Chondrocyte (in vitro differentiated cells): Measurements from ENCODE around the gene CSTA. TPM values are rescaled to one million over a fixed set of nuclear protein-coding genes. Genes with fewer than 3 reads are reported as not detected.
A peak's percentile ranks its signal among the peaks of the same experiment; 100 is the strongest.

ENCODE experiments used
- DNase-seq: peaks from one replicate; pipeline ENCODE4 v3.0.0; 2021; ENCODE audit warnings: mixed read lengths, low spot score
- H3K27ac Mint-ChIP-seq: one replicate; pipeline ENCODE4 v1.8.0; 2021; ENCODE audit warnings: mild to moderate bottlenecking, moderate library complexity, mixed read lengths; ENCODE audit not compliant: unreplicated experiment
- H3K27me3 Mint-ChIP-seq: 2 replicates; pipeline ENCODE4 v1.8.0; 2021; ENCODE audit warnings: low read depth, mixed read lengths
- H3K36me3 Mint-ChIP-seq: 2 replicates; pipeline ENCODE4 v1.8.0; 2021; ENCODE audit warnings: low read depth, mixed read lengths
- H3K4me1 Mint-ChIP-seq: 2 replicates; pipeline ENCODE4 v1.8.0; 2021; ENCODE audit warnings: low read depth, mild to moderate bottlenecking, mixed read lengths
- H3K4me3 Mint-ChIP-seq: one replicate; pipeline ENCODE4 v1.8.0; 2021; ENCODE audit warnings: mild to moderate bottlenecking, moderate library complexity, mixed read lengths; ENCODE audit not compliant: unreplicated experiment
- H3K9me3 Mint-ChIP-seq: 2 replicates; pipeline ENCODE4 v1.8.0; 2021; ENCODE audit warnings: low read depth, mixed read lengths
- CTCF ChIP-seq: fragments of 200-600 bp; sonication (generic); IDR thresholded peaks from 2 replicates; pipeline ENCODE4 v1.5.0; 2021; ENCODE audit warnings: antibody characterized with exemption, mild to moderate bottlenecking, moderate library complexity
- total RNA-seq: library from RNA; stranded (reverse); gene quantifications from 3 replicates; pipeline ENCODE4 v1.2.1, GENCODE V29; 2021

Gene CSTA
- total RNA-seq, 1 donor from 2014 or later = not detected

DNA sequence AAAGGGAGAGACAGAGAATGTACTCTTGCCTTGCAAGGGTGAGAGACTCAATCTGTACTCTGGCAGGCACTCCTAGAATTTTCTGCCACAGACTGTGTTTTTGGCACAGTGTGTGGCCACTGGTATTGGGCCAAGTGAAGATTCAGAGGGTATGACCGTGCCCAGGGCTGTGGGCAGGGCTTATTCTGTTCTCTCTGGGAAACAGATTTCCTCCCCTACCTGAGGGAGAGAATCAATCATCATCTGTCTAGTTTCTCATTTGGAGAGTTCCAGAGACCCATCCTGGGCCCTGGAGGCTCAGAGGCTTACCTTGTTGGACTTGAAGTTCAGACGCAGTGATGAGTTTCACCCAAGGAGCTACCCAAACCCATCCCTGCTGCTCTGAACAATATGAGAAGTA is 28.2 kb downstream of the CSTA start:
- Mint-ChIP-seq H3K27ac (no peak overlapping the region), H3K27me3 (no peaks in the 10 kb centered on the region), H3K9me3 (no peaks in the 10 kb centered on the region), H3K4me3 (no peak overlapping the region), H3K36me3 (peaks cover under 1% of the 10 kb centered on the region), H3K4me1 (peaks cover 3% of the 10 kb centered on the region)
- TF ChIP-seq CTCF = no peak
- no peak for DNase-seq

DNA sequence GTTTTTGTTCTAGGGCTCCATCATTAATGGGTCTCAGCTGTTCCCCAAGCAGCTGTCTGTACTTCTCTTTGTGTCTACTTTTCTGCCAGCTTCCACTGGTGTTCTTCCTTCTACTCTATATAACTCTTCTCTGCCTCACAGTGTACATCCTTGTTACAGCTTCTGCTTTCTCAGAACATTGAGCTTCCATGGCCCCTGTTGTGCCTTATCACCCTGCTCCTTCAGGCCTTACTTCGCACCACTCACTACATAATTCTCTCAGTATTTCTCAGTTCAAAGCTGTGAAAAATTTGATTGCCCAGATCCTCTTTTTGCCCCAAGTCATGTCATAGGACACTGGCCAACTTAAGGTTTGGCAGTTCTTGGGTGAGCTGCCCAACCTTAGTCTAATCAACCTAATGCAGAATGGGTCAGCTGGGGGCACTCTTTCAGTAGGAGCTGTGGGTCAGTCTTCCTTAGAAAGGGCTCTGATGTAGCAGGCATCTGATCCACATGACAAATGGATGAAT is 28.9 kb downstream of the CSTA start:
- no peak for DNase-seq
- H3K27ac Mint-ChIP-seq = no peak overlapping the region
- peaks cover 3% of the 10 kb centered on the region for H3K4me1 Mint-ChIP-seq
- no peak overlapping the region for H3K4me3 Mint-ChIP-seq
- no peaks in the 10 kb centered on the region for H3K9me3 Mint-ChIP-seq
- H3K36me3 Mint-ChIP-seq = peaks cover 7% of the 10 kb centered on the region
- no peak for TF ChIP-seq CTCF
- H3K27me3 Mint-ChIP-seq = no peaks in the 10 kb centered on the region

DNA sequence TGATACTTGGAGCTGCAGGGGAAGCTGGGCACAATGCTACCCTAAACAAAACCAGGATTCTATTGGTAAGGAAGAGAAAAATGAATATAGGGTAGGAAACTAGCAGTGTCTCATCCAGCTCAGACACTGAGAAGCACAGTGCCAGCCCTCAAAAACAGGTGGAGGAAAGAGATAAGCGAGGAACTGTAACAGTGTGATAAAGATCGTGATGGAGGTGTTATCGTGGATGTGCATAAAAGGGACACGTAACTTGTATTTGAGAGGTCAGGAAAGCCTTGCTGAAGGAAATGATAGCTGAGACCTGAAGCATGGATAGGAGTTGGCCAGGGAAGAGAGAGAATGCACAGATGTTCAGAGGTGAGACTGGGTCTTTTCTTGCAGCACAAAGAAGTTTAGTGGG is 30.6 kb downstream of the CSTA start:
- Mint-ChIP-seq H3K9me3 (no peaks in the 10 kb centered on the region), H3K27me3 (no peaks in the 10 kb centered on the region), H3K27ac (no peak overlapping the region), H3K36me3 (peaks cover 9% of the 10 kb centered on the region), H3K4me1 (peaks cover 3% of the 10 kb centered on the region), H3K4me3 (no peak overlapping the region)
- no peak for TF ChIP-seq CTCF
- DNase-seq = no peak

DNA sequence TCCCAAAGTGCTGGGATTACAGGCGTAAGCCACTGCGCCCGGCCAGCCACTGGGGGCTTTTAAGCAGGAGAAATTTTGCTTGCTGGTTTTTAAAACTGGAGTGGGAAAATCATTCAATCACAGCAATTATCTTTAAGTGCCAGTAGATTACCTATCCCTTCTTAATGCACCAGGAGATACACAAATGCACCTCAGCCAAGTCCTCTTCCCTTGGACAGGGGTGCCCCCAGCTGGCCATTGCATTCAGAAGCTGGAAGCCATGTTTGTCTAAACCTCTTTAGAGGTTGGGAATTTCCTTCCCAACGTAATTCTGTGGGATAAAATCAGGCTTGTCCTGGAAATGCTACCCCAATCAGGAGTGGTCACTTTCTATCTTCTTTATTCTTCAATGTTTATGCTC is 31.4 kb downstream of the CSTA start:
- no peak for DNase-seq
- Mint-ChIP-seq H3K4me3 (no peak overlapping the region), H3K27ac (no peak overlapping the region), H3K9me3 (no peaks in the 10 kb centered on the region), H3K36me3 (peaks cover 10% of the 10 kb centered on the region), H3K4me1 (peaks cover 3% of the 10 kb centered on the region), H3K27me3 (no peaks in the 10 kb centered on the region)
- TF ChIP-seq CTCF = peak; percentile 53

GRCh38 chr3:122357828-122358702 is 33.0 kb downstream of the CSTA start:
- no peaks in the 10 kb centered on the region for H3K9me3 Mint-ChIP-seq
- peaks cover 12% of the 10 kb centered on the region for H3K36me3 Mint-ChIP-seq
- no peak overlapping the region for H3K4me3 Mint-ChIP-seq
- no peak for DNase-seq
- H3K27me3 Mint-ChIP-seq = no peaks in the 10 kb centered on the region
- H3K4me1 Mint-ChIP-seq = peaks cover under 1% of the 10 kb centered on the region
- no peak overlapping the region for H3K27ac Mint-ChIP-seq
- no peak for TF ChIP-seq CTCF
